Measurements from ENCODE around the gene CRKL.

Gene CRKL

GRCh38 chr22:20957102-20957682 is 40.0 kb downstream of the CRKL start:
- Histone ChIP-seq H2AK5ac (ENCODE audit: low read depth, low read length) (peak overlapping the region; percentile 46), H2BK120ac (ENCODE audit: low read depth, low read length) (peak overlapping the region; percentile 61), H2BK5ac (ENCODE audit: low read length) (peak overlapping the region; percentile 13), H3K4me1 (ENCODE audit: control insufficient read depth in 2 of 2, insufficient read depth in 1 of 2, low read depth in 1 of 2, low read length in 2 of 2) (peaks cover 0 to 15% of the 10 kb centered on the region in 2 donors), H3K9ac (ENCODE audit: low read depth, low read length, poor library complexity) (peak overlapping the region; percentile 90), H3K36me3 (replicated peaks in 1 of 2; ENCODE audit: control insufficient read depth in 2 of 2, insufficient read depth in 2 of 2, low read length in 2 of 2) (peaks cover 10 to 26% of the 10 kb centered on the region in 2 donors), H3K9me3 (replicated peaks in 1 of 2; ENCODE audit: control insufficient read depth in 2 of 2, insufficient read depth in 1 of 2, low read depth in 1 of 2, low read length in 2 of 2) (peaks cover 0 to 2% of the 10 kb centered on the region in 2 donors), H3K23ac (ENCODE audit: low read depth, low read length, poor library complexity) (peak overlapping the region; percentile 98), H3K14ac (ENCODE audit: low read length) (peak overlapping the region; percentile 17), H4K91ac (ENCODE audit: low read depth, low read length, poor library complexity) (no peak overlapping the region), H2BK15ac (ENCODE audit: low read length) (no peak overlapping the region), H3K4me3 (ENCODE audit: low read length in 2 of 2) (peak overlapping the region in 1 of 2 donors; percentile 80), H3K27ac (replicated peaks; ENCODE audit: low read length) (no peak overlapping the region), H3K79me1 (ENCODE audit: low read depth, low read length) (no peaks in the 10 kb centered on the region), H3K4me2 (ENCODE audit: insufficient read depth, low read length, poor library complexity, severe bottlenecking) (peak overlapping the region; percentile 91), H2AFZ (ENCODE audit: low read length) (peak overlapping the region; percentile 49), H3K18ac (ENCODE audit: low read length) (peak overlapping the region; percentile 87), H3K27me3 (ENCODE audit: control insufficient read depth in 3 of 3, insufficient read depth in 3 of 3, low read depth in 1 of 3, low read length in 3 of 3) (peaks cover 0 to 24% (median 7%) of the 10 kb centered on the region in 3 experiments), H3K4ac (ENCODE audit: low read length) (no peak overlapping the region), H4K8ac (ENCODE audit: low read depth, low read length) (peak overlapping the region; percentile 82), H2BK12ac (ENCODE audit: low read length) (peak overlapping the region; percentile 58)
- no CpG with 5 or more reads among the region's 59 CpGs for WGBS, 2 donors (ENCODE audit: extremely low coverage in 2 of 2, insufficient read length in 2 of 2, insufficient replicate concordance in 1 of 2)
- no peak for DNase-seq (ENCODE audit: low spot score)

GRCh38 chr22:20957683-20958431 is 40.6 kb downstream of the CRKL start:
- Histone ChIP-seq H3K18ac (ENCODE audit: low read length) (peak overlapping the region; percentile 89), H2AFZ (ENCODE audit: low read length) (peak overlapping the region; percentile 49), H3K79me1 (ENCODE audit: low read depth, low read length) (no peaks in the 10 kb centered on the region), H3K9me3 (replicated peaks in 1 of 2; ENCODE audit: control insufficient read depth in 2 of 2, insufficient read depth in 1 of 2, low read depth in 1 of 2, low read length in 2 of 2) (peaks cover 0 to 2% of the 10 kb centered on the region in 2 donors), H2BK120ac (ENCODE audit: low read depth, low read length) (no peak overlapping the region), H4K8ac (ENCODE audit: low read depth, low read length) (peak overlapping the region; percentile 82), H3K14ac (ENCODE audit: low read length) (no peak overlapping the region), H3K4me1 (ENCODE audit: control insufficient read depth in 2 of 2, insufficient read depth in 1 of 2, low read depth in 1 of 2, low read length in 2 of 2) (peaks cover 0 to 15% of the 10 kb centered on the region in 2 donors), H2BK5ac (ENCODE audit: low read length) (peak overlapping the region; percentile 13), H3K36me3 (replicated peaks in 1 of 2; ENCODE audit: control insufficient read depth in 2 of 2, insufficient read depth in 2 of 2, low read length in 2 of 2) (peaks cover 4 to 19% of the 10 kb centered on the region in 2 donors), H2BK15ac (ENCODE audit: low read length) (peak overlapping the region; percentile 37), H3K4me3 (ENCODE audit: low read length in 2 of 2) (peak overlapping the region in 1 of 2 donors; percentile 80), H3K27me3 (ENCODE audit: control insufficient read depth in 3 of 3, insufficient read depth in 3 of 3, low read depth in 1 of 3, low read length in 3 of 3) (peaks cover 5 to 24% (median 7%) of the 10 kb centered on the region in 3 experiments), H2BK12ac (ENCODE audit: low read length) (no peak overlapping the region), H3K23ac (ENCODE audit: low read depth, low read length, poor library complexity) (peak overlapping the region; percentile 98), H3K4me2 (ENCODE audit: insufficient read depth, low read length, poor library complexity, severe bottlenecking) (peak overlapping the region; percentile 91), H4K91ac (ENCODE audit: low read depth, low read length, poor library complexity) (no peak overlapping the region), H3K27ac (replicated peaks; ENCODE audit: low read length) (no peak overlapping the region), H2AK5ac (ENCODE audit: low read depth, low read length) (no peak overlapping the region), H3K4ac (ENCODE audit: low read length) (no peak overlapping the region), H3K9ac (ENCODE audit: low read depth, low read length, poor library complexity) (peak overlapping the region; percentile 90)
- DNase-seq (ENCODE audit: low spot score) = no peak
- WGBS, 2 donors (ENCODE audit: extremely low coverage in 2 of 2, insufficient read length in 2 of 2, insufficient replicate concordance in 1 of 2) = no CpG with 5 or more reads among the region's 32 CpGs

GRCh38 chr22:20959578-20960461 is 42.6 kb downstream of the CRKL start:
- DNase-seq (ENCODE audit: low spot score) = no peak
- Histone ChIP-seq H4K91ac (ENCODE audit: low read depth, low read length, poor library complexity) (no peak overlapping the region), H3K36me3 (replicated peaks in 1 of 2; ENCODE audit: control insufficient read depth in 2 of 2, insufficient read depth in 2 of 2, low read length in 2 of 2) (peaks cover 0 to 2% of the 10 kb centered on the region in 2 donors), H3K9ac (ENCODE audit: low read depth, low read length, poor library complexity) (no peak overlapping the region), H3K4me1 (ENCODE audit: control insufficient read depth in 2 of 2, insufficient read depth in 1 of 2, low read depth in 1 of 2, low read length in 2 of 2) (peaks cover 9 to 17% of the 10 kb centered on the region in 2 donors), H3K4me2 (ENCODE audit: insufficient read depth, low read length, poor library complexity, severe bottlenecking) (no peak overlapping the region), H3K4me3 (ENCODE audit: low read length in 2 of 2) (no peak overlapping the region), H2AFZ (ENCODE audit: low read length) (no peak overlapping the region), H3K9me3 (replicated peaks in 1 of 2; ENCODE audit: control insufficient read depth in 2 of 2, insufficient read depth in 1 of 2, low read depth in 1 of 2, low read length in 2 of 2) (peaks cover 0 to 2% of the 10 kb centered on the region in 2 donors), H3K4ac (ENCODE audit: low read length) (no peak overlapping the region), H4K8ac (ENCODE audit: low read depth, low read length) (no peak overlapping the region), H2BK5ac (ENCODE audit: low read length) (peak overlapping the region; percentile 26), H2BK12ac (ENCODE audit: low read length) (no peak overlapping the region), H3K27ac (replicated peaks; ENCODE audit: low read length) (no peak overlapping the region), H3K14ac (ENCODE audit: low read length) (no peak overlapping the region), H3K18ac (ENCODE audit: low read length) (no peak overlapping the region), H2AK5ac (ENCODE audit: low read depth, low read length) (no peak overlapping the region), H3K27me3 (ENCODE audit: control insufficient read depth in 3 of 3, insufficient read depth in 3 of 3, low read depth in 1 of 3, low read length in 3 of 3) (peaks cover 7 to 25% (median 24%) of the 10 kb centered on the region in 3 experiments), H2BK15ac (ENCODE audit: low read length) (no peak overlapping the region), H3K79me1 (ENCODE audit: low read depth, low read length) (peaks cover 3% of the 10 kb centered on the region), H2BK120ac (ENCODE audit: low read depth, low read length) (no peak overlapping the region), H3K23ac (ENCODE audit: low read depth, low read length, poor library complexity) (no peak overlapping the region)
- no CpG with 5 or more reads among the region's 20 CpGs for whole genome bisulfite sequencing, 2 donors (ENCODE audit: extremely low coverage in 2 of 2, insufficient read length in 2 of 2, insufficient replicate concordance in 1 of 2)
